ENCODE data around the gene EFHD2.

DNA sequence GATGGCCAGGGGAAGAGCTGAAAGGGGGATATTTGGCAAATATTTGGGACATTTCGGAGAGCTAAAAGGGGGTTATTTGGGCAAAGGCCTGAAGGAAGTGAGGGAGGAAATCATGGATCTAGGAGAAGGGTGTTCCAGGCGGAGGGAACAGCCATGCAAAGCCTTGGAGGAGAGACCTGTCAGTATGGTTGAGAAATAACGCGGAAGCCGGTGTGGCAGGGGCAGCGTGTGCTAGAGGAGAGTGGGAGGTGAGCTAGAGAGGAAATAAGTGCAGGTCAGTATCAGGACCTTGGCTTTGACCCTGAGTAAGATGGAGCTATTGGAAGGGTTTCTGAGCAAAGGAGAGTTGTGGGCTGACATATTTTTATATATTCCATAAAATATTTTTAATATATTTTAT, 31.6 kb downstream of the EFHD2 start:
- TF ChIP-seq, protein P1, sequence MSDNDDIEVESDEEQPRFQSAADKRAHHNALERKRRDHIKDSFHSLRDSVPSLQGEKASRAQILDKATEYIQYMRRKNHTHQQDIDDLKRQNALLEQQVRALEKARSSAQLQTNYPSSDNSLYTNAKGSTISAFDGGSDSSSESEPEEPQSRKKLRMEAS (IDR thresholded peaks at IDR 0.05; ENCODE audit: low read depth, low read length) = no peak
- TF ChIP-seq, protein P2, sequence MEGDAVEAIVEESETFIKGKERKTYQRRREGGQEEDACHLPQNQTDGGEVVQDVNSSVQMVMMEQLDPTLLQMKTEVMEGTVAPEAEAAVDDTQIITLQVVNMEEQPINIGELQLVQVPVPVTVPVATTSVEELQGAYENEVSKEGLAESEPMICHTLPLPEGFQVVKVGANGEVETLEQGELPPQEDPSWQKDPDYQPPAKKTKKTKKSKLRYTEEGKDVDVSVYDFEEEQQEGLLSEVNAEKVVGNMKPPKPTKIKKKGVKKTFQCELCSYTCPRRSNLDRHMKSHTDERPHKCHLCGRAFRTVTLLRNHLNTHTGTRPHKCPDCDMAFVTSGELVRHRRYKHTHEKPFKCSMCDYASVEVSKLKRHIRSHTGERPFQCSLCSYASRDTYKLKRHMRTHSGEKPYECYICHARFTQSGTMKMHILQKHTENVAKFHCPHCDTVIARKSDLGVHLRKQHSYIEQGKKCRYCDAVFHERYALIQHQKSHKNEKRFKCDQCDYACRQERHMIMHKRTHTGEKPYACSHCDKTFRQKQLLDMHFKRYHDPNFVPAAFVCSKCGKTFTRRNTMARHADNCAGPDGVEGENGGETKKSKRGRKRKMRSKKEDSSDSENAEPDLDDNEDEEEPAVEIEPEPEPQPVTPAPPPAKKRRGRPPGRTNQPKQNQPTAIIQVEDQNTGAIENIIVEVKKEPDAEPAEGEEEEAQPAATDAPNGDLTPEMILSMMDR (IDR thresholded peaks at IDR 0.05; ENCODE audit: low read depth, low read length) = no peak
